HG03342 (cell line): ENCODE results near the gene IRGQ.
"Not testable (repeated sequence)": the region's sequence is repeated elsewhere in the genome, so short reads cannot be mapped to it uniquely, and the experiment has no call there.

ENCODE experiments used
- ATAC-seq: cut with Tn5 transposase; IDR thresholded peaks from one replicate; pipeline ENCODE4 v1.9.1; 2021; ENCODE audit warnings: mild to moderate bottlenecking, moderate library complexity; ENCODE audit not compliant: unreplicated experiment

Gene IRGQ, protein sequence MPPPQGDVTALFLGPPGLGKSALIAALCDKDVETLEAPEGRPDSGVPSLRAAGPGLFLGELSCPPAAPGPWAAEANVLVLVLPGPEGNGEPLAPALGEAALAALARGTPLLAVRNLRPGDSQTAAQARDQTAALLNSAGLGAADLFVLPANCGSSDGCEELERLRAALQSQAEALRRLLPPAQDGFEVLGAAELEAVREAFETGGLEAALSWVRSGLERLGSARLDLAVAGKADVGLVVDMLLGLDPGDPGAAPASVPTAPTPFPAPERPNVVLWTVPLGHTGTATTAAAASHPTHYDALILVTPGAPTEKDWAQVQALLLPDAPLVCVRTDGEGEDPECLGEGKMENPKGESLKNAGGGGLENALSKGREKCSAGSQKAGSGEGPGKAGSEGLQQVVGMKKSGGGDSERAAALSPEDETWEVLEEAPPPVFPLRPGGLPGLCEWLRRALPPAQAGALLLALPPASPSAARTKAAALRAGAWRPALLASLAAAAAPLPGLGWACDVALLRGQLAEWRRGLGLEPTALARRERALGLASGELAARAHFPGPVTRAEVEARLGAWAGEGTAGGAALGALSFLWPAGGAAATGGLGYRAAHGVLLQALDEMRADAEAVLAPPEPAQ

DNA sequence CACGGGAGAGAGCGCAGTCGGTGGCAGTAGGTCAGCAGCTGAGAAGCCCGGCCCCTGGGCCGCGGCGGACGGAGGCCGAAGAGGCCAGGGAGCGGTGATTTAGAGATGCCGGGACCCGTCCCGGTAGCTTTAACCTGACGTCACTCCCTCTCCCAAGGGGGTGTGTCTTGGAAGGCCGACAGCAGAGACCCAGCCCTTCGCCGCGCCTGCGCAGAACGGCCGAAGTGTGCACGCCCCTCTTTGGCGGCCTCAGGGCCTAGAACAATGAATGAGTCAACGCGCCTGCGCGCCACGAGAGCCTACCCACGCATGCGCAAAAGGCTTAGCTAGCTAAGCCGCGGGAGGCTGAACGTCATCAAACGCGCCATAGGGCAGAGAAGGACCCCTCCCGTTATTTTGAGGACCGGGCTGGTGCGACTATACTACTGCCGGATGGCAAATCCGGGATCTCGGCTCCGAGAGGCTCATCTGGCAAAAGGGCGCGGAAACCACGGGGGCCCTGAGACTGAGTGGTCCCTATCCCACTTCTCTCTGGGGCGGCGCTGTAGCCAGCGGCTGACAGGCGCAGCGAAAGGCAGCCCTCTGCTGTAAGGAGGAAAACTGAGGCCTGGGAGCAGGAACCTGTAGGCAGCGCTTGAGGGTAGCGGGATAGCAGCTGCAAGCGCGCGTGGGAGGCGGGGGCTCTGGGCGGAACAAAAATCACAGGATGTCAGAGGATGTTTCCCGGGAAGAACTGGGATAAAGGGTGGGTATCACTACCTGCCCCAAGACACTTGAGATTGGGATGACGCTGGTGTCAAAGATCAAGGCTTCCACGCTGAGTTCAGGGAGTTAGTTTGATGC is at the start of gene IRGQ, which contains the start of gene ZNF576:
Gene IRGQ (minus strand): TSS at position 136 of the 843 bp plus-strand sequence. CDS start 796 bp downstream, outside the sequence.
Gene ZNF576 (plus strand): TSS at position 597 of the 843 bp plus-strand sequence. CDS start 514 bp downstream, outside the sequence.
- ATAC-seq, result peak; percentile 71

DNA sequence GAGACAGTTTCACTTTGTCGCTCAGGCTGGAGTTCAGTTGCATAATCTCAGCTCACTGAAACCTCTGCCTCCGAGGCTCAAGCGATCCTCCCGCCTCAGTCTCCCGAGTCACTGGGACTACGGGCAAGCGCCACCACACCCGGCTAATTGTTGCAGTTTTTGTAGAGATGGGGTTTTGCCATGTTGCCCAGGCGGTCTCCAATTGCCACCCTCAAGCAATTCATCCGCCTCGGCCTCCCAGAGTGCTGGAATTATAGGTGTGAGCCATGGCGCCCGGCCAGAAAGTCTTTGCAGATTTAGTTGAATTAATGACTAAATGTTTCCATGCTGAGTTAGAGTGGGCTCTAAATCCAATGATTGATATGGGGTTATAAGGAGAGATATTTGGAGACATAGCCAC is 48.2 kb upstream of the IRGQ start:
- ATAC-seq, result no peak

DNA sequence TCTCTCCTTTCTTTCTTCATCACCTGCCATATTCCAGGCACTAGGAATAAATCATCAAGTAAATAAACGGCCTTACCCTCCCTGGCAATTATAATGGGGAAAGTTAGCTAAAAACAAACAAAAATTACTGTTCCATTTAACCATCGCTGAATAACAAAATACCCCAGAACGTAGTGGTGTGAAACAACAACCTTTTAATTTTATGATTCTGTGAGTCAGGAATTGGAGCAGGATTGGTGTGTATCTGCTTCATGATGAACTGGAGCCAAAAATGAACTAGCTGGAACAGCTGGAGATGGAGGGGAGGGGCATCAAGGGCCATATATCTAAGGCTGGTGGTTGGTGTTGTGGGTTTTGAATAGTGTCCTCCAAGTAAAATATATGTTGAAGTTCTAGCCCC is 47.4 kb upstream of the IRGQ start:
- no peak for ATAC-seq

DNA sequence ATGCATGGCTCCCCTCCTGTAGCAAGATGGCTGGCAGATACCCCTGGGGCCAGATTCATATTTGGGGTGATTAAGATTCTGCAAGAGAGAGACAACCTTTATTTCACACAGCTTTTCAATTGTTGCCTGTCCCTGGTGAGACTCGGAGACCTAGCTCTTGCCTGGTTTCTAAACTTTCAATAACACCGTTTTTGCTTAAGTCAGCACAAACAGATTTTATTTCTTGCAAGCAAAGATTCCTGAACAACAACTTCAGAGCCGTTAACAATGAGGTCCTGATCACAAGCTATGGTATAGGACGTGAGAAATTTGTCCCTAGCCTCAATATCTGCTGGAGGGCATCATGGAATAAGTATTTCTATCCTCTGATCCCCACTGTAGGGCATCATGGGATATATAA is 46.6 kb upstream of the IRGQ start:
- no peak for ATAC-seq

DNA sequence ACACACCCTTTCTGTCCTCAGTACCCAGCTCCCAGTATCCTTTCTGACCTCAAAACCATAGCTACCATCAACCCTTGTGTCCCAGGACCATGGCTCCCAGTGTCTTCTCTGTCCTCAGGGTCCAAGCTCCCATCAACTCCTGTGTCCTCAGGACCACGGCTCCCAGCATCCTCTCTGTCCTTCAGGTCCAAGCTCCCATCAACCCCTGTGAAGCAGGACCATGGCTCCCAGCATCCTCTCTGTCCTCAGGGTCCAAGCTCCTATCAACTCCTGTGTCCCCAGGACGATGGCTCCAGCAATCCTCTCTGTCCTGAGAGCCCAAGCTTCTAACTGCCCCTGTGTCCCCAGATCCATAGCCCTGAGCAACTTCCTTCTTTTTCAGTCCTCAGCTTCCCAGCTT is 45.4 kb upstream of the IRGQ start:
- ATAC-seq, result no peak

DNA sequence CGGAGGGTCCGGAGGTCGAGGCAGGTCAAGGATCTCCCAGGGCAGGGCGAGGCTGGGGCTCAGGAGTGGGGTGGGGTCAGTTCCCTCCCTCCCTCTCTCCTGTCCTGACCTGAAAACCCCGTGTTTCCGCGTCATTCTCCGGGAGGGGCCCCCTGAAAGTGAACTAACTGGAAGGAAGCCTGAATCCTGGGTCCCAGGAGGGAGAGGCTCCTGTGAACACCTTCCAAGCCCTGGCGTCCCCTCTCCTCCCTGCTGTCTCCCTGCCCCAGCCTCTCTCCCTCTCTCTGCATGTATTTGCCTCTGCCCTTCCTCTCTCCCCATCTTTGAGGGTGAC is 44.5 kb upstream of the IRGQ start:
- ATAC-seq, result no peak

DNA sequence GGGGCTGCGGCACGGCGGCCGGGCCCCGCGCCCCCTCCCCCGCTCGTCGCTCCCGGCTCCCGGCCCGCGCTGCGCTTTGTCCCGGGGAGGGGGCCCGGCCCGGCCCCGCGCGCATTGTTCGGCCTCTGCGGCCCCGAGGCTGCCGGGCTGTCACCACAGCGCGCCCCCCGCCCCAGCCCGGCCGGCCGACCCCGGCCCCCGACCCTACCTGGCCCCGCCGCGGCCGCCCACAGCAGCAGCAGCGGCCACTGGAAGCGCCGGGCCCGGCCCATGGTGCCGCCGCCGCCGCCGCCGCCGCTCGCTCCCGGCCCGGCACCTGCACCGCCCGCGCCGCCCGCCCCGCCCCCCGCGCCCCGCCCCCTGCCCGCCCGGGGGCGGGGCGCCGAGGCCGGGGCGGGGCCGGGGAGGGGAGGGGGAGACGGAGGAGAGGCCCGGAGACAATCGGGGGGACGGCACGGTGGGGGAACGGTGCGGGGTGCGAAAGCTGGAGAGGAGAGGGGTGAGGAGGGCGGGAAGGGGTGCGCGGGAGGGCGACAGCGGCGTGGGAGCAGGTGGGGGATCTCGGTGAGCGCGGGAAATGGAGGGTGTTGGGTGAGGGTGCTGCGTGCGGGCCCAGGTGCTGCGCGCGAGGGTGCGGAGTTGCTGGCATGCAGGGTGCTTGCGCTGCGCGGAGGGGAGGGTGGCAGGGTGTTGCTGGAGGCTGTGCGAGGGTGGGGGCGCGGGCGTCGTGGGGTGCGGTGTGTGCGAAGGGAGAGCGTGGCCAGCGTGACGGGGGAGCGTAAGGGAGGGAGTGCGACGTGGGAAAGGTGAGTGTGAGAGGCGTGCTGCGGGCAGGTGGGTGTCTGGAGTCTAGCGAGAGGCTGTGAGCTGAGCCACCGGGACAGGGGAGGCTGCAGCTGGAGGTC is 43.8 kb upstream of the IRGQ start, which contains the start of gene CADM4:
Gene CADM4 (minus strand): TSS at position 332 of the 905 bp plus-strand sequence. CDS start 60 bp downstream, at position 272.
- no peak for ATAC-seq

DNA sequence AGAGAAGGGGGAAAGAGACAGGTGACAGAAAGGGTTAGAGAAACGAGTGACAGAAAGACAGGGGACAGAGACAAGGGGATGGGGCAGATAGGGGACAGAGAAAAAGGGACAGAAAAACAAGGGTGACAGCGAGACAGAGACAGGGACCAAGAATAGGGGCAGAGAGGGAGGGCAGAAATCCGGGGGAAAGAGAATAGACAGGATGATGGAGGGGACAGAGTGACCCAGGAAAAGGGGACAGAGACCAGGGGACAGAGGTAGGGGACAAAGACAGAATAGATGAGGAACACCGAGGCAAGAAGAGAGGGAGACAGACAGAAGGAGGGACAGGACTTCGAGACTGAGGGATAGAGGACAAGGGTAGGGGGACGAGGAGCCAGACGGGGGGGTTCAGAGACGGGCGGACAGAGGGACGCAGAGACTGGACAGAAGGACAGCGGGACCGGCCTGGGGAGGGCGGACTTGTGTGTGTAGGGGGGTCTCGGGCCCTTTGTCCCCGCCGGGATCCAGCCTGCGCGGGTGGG is 43.1 kb upstream of the IRGQ start:
- no peak for ATAC-seq

DNA sequence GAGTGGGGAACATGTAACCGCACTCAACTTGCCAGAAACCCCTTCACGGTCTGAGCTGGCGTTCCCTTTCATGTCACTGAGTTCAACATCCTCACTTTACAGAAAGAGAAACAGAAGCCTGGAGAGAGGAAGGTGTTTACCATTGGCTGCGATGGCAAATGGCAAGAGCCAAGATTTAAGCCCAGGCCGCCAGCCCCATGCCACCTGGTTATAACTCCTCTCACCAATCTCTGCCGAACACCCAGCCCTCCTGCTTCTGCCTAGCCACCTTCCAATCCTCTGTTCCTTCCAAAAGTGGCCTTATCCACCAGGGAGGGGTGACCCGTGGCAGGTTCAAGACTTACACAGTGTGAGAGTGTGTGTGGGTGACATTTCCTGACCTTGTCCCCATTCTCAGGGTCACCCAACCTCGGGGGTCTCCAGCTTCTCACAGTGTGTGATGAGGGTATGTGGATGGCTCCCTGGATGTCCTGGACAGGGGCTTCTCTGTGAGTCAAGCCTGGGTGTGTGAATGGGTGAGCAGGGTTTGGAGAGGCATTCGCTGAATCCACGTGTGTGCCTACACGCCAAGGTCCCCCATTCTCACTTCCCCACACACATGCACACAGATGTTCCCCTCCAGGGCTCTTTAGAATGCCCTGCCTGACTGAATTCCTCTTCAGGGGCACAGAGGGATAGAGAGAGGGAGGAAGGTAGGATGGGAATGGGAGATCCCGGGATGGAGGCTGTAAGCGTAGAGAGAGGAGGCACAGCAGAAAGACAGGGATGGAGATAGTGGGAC is 42.5 kb upstream of the IRGQ start:
- no peak for ATAC-seq

DNA sequence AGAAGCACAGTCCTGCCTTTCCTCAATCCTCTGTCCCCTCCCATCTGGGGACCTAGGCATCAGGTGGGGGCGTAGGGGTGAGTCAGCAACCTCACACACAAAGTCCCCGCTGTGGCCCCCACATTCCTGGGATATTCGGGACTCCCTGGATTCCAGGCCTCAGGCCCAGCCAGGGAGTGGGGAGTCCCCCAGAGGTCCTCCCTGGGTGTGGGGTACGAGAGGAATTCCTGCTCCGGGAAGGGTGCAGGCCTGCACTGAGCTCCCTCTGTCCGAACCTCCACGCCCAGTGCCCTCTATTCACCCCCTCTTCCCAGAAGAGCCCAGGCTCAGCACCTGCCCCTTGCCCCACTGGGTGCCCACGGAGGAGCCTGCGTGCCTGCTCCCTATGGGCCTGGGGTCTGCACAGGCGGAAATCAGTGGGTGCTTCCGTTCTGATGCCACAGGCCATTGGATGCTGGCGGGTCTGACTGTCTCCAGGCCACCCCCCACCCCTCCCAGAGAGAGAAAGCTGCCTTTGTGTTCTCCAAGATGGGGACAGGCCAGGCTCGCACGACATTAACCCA is 40.3 kb upstream of the IRGQ start:
- ATAC-seq, result no peak

DNA sequence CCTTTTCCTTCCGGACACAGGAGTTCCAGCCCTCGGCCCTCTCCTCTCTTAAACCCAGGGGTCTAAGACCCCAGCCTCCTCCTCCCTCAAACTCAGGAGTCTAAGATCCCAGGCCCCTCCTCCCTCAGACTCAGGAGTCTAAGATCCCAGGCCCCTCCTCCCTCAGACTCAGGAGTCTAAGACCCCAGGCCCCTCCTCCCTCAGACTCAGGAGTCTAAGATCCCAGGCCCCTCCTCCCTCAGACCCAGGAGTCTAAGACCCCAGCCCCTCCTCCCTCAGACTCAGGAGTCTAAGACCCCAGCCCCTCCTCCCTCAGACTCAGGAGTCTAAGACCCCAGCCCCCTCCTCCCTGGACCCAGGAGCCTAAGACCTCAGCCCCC is 39.6 kb upstream of the IRGQ start:
- not testable (repeated sequence) for ATAC-seq

DNA sequence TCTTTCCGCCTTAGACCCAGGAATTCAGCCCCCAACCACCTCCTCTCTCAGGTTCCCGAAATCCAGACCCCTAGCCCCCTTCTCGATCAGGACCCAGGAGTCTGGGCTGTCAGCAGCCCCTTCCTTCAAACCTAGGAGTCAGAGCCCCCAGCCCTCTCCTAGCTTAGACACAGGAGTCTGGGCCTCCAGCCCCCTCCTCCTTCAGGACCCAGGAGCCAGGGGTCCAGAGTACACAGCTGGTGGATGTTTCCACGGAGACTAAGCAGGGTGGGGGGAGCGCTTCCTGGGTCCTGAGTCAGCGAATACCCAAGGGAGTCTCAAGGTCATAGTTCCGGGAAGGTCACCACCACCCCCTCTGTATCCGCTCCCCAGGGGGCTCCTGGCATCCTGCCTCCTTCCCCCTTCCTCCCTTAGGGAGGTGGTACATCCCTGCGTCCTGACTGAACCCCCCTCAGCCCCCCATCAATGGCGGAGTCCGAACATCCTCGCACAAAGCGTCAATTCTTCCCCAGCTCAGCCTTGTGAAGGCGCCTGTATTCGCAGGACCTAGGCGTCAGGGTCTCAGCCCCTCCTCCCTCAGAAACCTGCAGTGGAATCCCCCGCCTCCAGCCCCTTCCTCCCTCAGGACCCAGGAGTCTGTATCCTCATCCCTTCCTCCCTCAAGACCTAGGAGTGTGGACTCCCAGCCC is 39.1 kb upstream of the IRGQ start:
- no peak for ATAC-seq

DNA sequence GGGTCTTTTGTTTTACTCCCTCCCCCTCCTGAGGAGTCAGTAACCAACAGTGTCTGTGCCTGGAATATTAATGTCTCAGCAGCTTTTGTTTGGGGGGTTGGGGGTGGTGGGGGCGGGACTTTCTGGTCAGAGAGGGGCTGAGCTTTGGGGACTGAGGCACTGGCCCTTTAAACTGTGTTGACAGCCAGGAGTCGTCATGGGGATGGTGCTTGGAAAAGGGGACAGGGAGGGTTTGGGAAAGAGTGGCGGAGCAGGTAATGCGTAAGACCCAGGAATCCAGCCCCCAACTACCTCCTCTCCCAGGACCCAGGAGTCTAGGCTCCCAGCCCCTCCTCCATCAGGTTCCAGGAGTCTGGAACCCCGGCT is 38.6 kb upstream of the IRGQ start:
- ATAC-seq, result no peak

DNA sequence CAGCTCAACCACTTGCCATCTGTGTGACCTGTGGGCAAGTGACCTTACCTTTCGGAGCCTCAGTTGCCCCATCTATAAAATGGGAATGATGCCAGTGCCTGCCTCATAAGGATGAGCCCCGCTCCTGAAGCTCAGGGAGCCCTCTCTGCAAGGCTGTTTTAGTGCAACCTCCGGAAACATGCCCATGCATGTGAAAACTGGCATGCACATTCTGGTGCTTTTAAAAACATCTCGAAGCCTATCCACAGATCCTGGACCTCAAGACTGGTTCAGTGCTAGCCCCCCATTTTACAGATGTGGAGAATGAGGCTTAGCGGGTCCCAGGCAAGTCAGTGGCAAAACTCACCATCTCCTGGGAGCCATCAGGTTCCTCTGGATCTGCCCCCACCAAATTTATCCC is 38.1 kb upstream of the IRGQ start:
- no peak for ATAC-seq

DNA sequence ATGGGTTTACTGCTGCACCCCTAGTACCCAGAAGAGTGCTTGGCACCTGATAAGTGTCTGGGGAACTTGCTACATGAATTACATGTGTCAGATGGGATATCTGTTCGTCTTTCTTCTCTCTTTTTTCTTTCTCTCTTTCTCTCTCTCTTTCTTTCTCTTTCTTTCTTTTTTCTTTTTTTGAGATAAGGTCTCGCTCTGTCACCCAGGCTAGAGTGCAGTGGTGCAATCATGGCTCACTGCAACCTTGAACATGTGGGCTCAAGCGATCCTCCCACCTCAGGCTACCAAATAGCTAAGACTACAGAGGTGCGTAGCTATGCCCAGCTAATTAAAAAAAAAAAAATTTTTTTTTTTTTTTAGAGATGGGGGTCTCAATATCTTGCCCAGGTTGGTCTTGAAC is 37.6 kb upstream of the IRGQ start:
- ATAC-seq, result no peak

DNA sequence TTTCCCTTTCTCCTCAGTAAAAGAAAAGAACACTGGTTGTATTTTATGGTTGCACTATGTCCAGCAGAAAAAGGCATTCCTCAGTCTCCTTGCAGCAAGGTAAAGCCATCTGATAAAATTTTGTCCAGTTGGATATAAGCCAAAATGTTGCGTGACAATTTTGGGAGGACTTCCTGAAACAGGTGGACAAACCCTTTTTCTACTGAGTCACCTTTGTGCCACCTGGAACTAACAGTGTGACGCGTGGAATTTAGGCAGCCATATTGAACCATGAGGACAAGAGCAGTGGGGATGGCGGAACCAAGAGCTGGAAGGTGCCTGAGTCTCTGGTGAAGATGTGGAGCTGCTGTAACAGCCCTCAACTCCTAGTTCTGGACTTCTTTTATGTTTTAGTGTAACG is 35.6 kb upstream of the IRGQ start:
- ATAC-seq, result no peak

DNA sequence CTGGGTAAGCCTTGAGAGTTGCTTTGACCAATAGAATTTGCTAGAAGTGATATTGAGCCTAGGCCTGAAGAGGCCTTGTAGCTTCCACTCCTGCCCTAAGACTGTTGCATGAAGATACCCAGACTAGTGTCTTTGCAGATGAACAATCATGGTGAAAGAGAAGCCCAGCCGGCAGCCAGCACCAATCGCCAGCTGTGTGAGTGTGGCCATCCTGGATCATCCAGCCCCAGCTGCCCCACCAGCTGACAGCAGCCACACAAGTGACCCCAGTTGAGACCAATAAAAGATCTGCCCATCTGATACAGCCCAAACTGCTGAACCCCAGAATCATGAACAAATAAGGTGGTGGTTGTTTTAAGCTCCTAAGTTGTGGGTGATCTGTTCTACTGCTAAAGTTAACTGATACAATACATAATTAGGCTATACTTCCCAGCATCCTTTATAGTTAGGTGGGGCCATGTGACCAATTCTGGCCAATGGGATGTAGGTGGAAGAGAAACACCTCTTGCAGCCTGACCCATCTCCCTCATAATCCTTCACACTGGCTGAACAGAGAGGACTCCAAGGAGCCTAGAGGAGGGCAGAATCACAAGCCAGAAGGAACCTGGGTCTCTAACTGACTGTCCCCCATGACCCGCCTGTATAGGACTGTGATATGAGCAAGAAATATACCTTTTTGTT is 32.9 kb upstream of the IRGQ start:
- ATAC-seq, result no peak

DNA sequence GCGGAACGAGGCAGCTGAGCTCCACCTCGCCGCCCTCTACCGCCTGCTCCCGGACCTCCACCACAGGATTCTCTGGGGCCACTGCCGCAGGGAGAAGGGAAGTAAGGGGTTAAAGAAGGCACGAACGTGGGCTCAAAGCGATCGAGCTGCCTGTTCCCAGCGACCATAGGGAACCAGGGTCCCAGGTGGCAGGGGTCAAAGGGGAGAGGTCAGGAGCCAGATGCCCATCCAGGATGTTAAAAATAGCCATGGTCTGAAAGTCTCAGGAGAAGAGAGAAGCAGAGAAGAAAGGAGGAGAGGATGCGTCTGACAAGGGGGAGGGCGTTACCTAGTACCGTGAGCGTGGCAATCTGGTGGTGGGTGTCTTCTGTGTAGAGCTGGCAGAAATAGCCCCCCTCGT is 30.9 kb upstream of the IRGQ start:
- no peak for ATAC-seq
